SHP77 treated with DMSO at 0.1 percent for 48 hours (cell line): ENCODE data around the gene MRPS6.

Experiments used
- DNase-seq: peaks from one replicate; lab custom pipeline; 2025; lab: John Stamatoyannopoulos, UW

The MRPS6 gene

DNA sequence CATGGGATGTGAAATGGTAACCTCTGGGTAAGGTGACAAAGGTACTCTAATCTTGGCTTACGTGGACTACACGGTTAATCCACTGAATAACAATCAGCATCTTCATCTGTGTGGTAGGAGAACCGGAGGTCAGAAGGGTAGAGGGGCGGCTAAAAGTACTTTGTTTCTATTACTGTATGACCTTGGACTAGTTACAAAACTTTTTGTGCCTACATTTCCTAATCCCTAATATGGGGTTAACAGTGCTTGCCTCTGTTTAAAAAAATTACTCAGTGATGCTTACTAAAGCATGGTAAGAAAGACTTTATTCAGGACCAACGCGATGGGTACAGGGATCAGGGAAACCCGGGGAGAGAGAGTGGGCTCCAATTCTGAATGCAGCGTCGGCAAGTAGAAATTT, 1.7 kb upstream of the MRPS6 start:
- no peak for DNase-seq

DNA sequence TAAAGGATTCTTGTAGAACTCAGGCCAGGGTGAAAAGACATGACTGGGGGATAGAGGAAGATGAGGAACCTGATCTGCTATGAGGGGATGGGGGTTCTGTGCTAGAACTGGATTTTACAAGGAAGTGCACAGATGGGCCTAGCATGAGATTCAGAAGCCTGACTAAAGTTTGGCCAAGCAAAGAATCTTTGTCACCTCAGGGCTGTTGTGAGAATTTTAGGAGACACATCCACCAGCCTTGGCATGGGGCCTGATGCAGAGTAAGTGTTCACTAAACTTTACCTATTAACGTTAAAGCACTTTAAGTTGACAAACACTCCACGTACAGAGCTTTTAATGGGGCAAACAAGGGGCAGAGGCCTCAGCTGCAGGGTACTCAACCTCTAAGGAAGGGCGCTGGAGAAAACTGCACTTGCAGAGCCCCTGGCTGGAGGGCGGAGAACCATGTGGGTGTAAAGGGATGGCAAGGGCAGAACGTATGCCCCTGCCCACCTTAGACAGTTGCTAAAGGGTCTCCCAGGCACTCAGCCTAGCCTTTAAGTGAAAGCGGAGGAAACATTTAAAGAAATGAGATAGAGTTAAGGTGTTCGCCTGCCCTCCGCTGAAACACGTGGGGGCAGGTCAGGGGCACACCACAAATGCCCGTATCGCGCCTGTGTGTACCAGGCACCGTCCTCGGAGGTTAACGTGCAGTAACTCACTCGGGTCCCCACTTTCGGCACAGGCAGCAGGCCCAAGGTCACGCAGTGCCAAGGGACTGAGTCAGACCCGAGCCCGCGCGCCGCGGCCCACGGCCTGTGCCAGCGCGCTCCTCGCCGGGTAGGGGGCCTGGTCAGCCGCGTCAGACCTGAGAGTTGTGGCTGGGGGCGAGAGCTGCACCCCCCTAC, 990 bp upstream of the MRPS6 start:
- DNase-seq: no peak

DNA sequence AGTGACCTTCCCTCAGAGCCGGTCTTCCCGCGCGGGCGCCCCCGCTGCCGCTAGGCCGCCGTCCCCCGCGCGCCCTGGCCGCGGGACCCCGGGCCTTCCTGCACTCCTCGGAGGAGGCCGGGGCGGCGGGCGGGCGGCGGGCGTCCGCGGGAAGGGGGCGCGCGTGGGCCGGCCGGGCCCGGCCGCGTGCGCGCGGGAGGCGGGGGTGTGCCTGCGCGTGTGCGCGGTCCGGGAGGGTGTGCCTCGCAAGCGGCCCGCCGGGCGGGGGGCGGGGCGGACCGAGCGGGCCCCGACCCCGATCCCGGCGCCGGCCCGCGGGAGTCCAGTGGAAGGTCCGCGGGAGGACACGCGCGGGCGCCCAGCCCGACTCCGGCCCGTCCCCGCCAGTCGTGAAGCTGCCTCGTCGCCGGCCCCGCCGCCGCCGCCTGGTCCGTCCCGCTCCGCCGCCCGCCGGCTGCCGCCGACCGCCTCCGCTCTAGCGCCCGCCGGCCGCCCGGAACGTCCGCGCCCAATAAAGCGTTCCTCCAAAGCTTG, 438 bp downstream of the MRPS6 start:
- no peak for DNase-seq

- DNase-seq: no peak
Measured at GRCh38 chr21:34074283-34075090, 1.1 kb downstream of the MRPS6 start.

DNA sequence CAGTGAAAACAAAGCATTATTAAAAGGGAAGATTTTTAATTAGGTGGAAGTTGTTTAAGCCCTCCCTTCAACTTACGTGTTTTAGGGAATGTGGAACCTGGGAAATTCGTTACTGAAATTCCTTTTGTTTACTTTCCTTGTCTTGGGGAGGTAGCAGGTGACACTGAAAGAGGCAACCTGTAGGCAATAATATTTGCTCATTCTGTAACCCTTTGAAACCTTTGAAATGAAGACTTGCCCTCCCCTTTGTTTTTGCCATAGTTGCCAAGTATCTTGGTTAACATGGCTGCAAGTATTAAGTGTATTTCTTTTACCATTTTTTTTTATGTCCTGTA, 1.7 kb downstream of the MRPS6 start:
- DNase-seq: no peak

- no peak for DNase-seq
Measured at GRCh38 chr21:34075760-34076660, 2.6 kb downstream of the MRPS6 start.

- no peak for DNase-seq
Measured at GRCh38 chr21:34076835-34077234, 3.5 kb downstream of the MRPS6 start.

- no peak for DNase-seq
Measured at GRCh38 chr21:34077888-34078287, 4.5 kb downstream of the MRPS6 start.

DNA sequence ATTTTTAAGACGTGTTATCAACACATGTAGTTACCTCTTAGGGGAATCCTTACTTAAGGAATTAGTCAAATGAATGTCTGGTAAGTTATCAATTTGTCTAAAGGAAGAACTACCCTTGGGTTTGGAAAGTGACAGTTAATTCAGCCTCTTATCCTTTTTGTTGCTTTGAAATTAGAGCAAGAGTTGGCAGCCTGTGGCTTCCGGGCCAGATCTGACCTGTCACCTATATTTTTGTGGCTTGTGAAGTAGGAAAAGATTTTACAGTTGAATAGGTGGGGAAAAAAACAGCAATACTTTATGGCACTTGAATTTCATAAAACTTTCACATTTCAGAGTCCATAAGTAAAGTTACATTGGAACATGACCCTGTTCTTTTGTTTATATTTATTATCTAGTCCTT, 5.5 kb downstream of the MRPS6 start:
- DNase-seq: no peak

GRCh38 chr21:34080710-34081109, 7.3 kb downstream of the MRPS6 start:
- DNase-seq: no peak

- DNase-seq: no peak
Measured at GRCh38 chr21:34082769-34083168, 9.4 kb downstream of the MRPS6 start.

DNA sequence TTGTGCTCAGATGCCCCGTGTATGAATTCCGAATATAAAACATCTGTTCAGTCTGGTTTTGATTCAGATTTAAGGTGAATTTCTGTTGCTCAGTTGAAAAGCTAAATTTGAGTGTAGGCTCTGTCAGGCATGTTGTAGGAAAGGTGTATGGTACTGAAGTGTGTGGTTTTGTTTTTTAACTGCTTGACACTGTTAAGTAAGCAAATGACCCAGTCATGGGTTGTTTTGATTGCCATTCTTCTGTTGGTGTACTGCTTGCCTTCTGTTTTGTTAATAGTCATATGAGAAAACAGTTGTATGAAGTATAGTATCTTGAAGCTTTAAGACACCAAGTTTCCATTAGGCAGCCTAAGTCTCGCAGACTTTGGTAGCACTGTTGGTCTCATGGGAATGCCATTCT, 10.0 kb downstream of the MRPS6 start:
- no peak for DNase-seq

DNA sequence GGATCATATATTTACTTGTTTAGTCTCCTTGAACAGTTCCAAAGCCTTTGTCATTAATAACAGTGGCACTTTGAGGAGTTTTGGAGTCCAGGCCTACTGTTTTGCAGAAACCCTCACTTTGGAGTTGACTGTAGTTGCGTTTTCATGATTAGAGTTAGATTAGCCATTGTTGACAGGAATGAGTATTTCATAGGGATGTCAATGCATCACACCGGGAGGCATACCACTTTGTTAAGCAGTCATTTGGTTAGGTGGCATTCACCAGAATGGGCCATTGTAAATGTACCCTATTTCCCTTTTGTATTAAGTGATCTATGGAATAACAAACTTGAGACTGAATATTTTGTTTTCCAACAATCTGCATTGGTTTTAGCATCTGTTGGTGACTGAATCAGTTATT, 11.8 kb downstream of the MRPS6 start:
- DNase-seq: no peak

DNA sequence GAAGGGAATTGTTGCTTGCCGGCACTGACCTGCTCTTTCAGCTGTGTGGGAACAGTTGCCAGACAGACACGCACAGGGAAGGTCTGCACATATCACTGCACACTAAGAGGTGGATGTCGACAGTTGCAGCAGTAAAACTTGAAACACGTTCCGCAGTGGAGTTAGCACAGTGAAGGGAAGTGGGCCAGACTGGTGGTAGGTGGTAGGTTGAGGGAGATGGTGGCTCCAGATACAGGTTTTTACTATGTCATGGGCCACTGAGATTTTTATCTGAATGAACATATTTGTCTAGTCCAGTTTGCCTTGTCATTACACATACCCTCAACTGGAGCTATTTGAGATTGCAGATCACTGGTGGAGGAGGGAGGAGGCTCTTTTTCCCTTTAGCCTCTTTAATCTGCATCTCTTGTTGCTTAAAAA, 13.5 kb downstream of the MRPS6 start:
- no peak for DNase-seq

DNA sequence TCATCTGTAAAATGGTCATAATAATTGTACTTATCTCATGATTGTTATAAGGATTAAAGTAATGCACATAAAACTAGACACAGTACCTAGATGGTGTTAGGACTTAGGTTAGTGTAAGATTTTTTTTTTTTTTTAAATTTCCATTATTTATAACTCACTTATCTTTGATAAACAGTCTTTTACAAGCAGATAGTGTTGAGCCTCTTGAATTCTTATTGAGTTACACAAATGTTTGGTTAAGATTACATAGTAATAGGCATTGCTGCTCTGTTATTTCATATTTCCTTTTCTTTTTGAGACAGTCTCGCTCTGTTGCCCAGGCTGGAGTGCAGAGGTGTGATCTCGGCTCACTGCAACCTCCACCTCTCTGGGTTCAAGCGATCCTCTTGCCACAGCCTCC, 15.4 kb downstream of the MRPS6 start:
- DNase-seq: no peak

GRCh38 chr21:34091032-34091431, 17.7 kb downstream of the MRPS6 start:
- DNase-seq: no peak

- no peak for DNase-seq
Measured at GRCh38 chr21:34091607-34092006, 18.2 kb downstream of the MRPS6 start.

DNA sequence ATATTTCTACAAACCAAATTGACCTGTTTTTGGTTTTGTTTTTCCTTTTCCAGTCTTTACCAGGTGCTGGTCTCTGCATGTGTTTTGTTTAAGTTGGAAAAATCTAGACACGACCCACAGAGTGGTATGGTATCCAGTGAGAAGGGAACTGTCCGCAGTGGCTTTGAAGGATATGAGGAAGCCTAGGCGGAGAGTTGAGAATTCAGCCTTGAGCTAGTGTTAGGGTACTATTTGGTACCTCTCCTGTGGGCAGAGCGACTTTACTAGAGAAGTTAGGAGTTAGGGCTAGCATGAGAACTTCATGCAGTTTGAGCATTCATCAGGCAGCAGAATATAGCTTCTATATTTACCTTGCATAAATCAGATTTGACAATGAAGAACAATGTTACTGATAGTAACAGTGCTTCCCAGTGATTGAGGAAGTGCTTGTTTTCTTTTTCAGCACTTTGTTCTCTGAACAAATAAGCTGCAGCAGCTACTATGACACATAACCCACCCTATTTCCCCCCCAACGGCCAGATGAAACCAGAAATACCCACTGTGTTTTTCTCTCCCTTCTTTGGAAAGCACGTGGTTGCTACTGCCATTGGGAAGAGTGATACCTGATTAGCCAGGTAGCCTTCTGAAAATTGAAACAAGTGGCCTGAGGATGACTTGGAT, 19.0 kb downstream of the MRPS6 start:
- DNase-seq: peak; percentile 0

DNA sequence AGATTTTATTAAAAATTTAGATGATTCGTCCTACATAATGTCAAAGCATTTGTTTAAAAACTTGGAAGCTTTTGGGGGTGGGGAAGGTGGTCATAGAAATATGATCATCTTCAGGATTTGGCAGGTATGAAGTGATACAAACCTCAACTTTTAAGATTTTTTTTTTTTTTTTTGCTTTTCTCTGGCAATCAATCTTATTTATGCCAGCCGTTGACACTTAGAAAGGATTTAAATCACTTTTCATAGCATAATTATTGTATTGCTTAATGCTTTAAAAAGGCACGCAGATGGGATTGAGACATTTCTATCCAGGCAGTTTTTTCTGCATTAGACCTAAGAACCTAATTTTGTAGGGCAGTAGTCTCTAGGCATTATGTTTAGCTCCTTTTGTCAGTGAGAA, 19.7 kb downstream of the MRPS6 start:
- DNase-seq: no peak

DNA sequence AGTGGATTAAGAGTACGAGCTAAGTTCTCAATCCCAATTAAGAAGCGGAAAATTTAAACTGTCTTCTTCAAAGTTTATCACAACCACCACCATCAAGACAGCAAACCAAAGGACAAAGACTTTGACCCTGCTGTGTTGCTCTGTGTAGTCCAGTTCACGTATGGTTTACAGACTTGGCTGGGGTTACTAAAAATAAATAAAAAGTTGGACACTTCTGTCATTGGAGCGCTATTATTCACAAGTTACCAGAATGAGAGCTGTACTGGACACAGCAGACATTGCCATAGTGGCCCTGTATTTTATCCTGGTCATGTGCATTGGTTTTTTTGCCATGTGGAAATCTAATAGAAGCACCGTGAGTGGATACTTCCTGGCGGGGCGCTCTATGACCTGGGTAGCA, 21.6 kb downstream of the MRPS6 start:
- no peak for DNase-seq

GRCh38 chr21:34097442-34097841, 24.1 kb downstream of the MRPS6 start:
- DNase-seq: no peak

- DNase-seq: no peak
Measured at GRCh38 chr21:34100337-34100736, 27.0 kb downstream of the MRPS6 start.
